Right renal pelvis (tissue), 4 donors: ENCODE measurements around the gene TTN. TPM values are rescaled to one million over a fixed set of nuclear protein-coding genes. Genes with fewer than 3 reads are reported as not detected.

ENCODE experiments used
- DNase-seq, 4 donors: peaks; one replicate each; pipeline ENCODE4 v3.0.0-alpha.2; 2013; ENCODE audit warnings: low read depth in 4 of 4, low spot score in 3 of 4, missing footprints in 1 of 4
- polyA plus RNA-seq, 4 donors: library from polyadenylated mRNA; unstranded; fragments of 120-200 nt; gene quantifications; one replicate each; pipeline ENCODE4 v1.2.1, GENCODE V29; 2013; ENCODE audit not compliant: insufficient read length in 4 of 4

TTN gene
- polyA plus RNA-seq, 4 donors, result 0.80 to 1.1 (median 0.93) TPM

GRCh38 chr2:178756843-178757242 lies 50.4 kb downstream of the TTN start:
- no peak for DNase-seq

GRCh38 chr2:178756343-178756742 lies 50.9 kb downstream of the TTN start:
- DNase-seq, result no peak

DNA sequence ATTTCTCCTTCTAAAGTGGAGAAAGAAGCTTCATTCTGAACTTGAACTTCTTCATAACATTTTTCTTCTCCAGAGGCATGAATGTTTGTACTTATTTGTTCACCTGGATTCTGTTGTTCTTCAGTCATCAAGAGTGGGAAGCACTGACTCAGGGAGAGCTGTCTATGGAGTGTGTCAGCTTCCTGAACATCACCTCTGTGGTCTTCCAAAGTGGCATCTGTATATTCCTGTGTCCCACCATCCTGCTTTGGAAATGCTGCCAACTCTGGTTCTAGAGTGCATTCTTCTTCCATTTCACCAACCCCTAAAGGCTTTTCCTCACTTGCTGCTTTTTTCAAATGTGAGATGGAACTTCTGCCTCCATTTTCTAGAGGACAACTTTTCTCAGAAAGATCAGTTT lies 59.5 kb downstream of the TTN start:
- no peak for DNase-seq

DNA sequence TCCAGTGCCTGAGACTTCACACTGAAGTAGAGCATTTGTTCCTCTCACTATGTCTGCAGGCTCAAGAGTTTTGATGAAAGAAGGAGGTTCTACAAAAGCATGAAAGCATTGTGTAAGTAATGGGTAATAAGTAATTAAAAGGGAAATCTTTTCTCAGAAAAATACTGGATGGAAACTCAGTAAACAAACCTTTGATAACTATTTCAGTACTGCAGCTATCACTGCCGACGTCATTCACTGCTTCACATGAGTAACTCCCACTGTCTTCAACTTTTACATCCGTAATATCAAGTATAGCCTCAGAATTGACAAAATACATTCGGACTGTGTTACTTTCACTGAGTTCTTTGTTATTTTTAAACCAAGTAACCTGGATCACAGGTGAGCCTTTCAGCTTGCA lies 72.7 kb downstream of the TTN start:
- no peak for DNase-seq

GRCh38 chr2:178733975-178734374 lies 73.2 kb downstream of the TTN start:
- DNase-seq, result no peak

DNA sequence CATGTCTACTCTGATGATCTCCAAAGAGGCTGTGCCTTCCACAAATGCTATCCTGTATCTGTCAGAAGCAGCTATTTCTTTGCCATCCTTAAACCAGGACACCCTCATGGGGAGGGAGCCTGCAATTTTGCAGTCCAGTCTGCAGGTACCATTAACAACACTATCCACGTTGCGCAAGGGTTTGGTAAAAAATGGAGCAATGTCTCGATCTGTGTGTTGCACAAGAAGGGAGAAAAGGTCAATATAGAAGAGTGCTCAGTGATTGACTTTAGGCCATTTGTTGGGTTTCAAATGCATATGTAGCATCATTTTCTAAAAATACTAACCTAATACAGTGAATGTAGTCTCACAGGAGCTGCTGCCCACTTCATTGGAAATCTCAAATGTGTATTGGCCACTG lies 74.3 kb downstream of the TTN start:
- DNase-seq, result no peak

DNA sequence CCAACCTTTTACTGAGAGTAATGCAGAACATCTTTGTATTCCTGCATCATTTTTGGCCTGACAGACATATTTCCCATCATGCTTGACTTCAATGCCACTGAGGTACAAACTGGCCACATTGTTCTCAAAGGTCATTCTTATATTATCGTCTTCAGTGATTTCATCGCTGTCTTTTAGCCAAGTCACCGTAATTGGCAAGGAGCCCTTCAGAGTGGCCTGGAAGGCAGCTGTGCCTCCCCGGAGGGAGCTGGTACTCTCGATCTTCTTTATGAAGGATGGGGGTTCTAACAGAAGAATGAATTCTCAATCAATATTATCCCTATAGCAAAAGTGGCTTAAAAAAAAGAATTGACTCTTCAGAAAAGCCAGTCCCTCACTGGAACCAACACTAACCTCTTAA lies 75.9 kb downstream of the TTN start:
- DNase-seq, result no peak

- DNase-seq, result no peak
Observed at GRCh38 chr2:178730049-178730448, 77.2 kb downstream of the TTN start.

- DNase-seq, result no peak
Observed at GRCh38 chr2:178723786-178724346, 83.4 kb downstream of the TTN start.

DNA sequence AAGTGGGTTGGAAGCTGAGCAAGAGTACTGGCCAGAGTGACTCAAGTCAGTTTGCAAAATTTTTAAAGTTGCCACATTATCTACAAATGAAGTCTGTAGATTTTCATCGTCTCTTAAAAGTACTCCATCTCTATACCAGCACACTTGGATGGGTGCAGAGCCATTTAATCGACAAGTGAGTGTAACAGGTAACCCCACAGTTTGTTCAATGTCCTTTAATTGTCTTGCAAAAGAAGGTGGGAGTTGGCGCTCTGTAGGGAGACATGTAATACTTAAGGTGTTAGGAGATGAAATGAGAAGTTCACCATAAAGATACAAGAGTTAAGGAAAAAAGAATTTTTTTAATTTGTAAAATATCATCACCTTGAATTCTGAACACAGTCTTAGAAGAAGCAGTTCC lies 84.9 kb downstream of the TTN start:
- no peak for DNase-seq

GRCh38 chr2:178718988-178719387 lies 88.2 kb downstream of the TTN start:
- no peak for DNase-seq

DNA sequence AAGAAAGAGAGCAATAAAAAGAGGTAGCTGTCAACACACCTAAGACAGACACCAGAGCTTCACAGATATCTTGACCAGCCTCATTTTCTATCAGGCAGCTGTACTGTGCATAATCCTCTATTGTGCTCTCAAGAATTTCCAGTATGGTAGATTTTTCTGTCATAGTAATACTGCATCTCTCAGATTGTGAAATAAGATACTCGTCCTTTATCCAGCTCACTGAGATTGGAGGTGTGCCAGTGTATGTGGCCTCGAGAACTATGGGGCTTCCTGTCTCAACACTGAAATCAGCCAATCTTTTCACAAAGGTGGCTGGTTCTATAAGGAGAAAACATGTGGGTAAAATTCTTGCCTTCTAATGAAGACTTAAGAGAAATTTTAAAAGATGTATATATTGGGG lies 88.9 kb downstream of the TTN start:
- no peak for DNase-seq

- DNase-seq, result no peak
Observed at GRCh38 chr2:178716394-178716793, 90.8 kb downstream of the TTN start.

- no peak for DNase-seq
Observed at GRCh38 chr2:178715366-178715765, 91.9 kb downstream of the TTN start.

GRCh38 chr2:178707476-178707875 lies 99.7 kb downstream of the TTN start:
- no peak for DNase-seq

- DNase-seq, result no peak
Observed at GRCh38 chr2:178704876-178705275, 102.3 kb downstream of the TTN start.

DNA sequence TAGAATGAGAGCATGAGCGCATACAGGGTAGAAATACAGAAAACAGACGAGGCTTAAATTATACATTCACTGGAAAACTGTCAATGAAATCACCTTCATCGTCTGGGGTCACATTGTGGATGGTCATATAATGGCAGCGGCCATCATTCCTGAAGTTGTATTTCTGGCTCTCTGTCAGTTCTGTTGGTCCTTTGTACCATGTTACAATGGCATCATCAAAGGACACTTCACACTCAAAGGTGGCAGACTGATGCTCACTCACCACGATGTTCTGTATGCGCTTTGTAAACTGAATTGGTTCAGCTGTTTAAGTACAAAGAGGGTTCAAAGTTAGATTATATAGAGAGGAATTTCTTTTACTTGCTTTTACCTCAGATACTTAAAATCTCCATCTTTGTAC lies 104.9 kb downstream of the TTN start:
- DNase-seq, result no peak

DNA sequence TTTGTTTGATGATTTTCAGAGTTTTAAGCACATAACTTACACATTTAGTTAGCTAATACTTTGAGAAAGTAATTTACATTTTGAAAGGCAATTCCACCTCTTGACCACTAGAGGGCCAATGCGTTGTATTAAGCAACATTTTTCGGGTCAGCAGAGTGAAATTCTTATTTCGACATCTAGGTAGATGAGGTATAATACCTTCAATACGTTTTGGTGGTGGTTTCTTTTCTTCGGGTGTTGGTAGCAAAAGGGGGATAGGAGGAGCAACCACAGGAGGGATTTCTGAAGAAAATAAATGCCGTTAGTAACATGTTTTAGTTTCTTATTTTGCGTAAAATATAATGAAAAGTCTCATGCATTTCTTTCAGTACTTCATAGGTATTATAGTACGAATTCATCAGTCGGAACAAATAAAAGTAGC lies 106.3 kb downstream of the TTN start:
- no peak for DNase-seq

GRCh38 chr2:178700136-178700535 lies 107.1 kb downstream of the TTN start:
- no peak for DNase-seq

- no peak for DNase-seq
Observed at GRCh38 chr2:178692845-178693244, 114.4 kb downstream of the TTN start.

GRCh38 chr2:178689808-178690207 lies 117.4 kb downstream of the TTN start:
- no peak for DNase-seq

DNA sequence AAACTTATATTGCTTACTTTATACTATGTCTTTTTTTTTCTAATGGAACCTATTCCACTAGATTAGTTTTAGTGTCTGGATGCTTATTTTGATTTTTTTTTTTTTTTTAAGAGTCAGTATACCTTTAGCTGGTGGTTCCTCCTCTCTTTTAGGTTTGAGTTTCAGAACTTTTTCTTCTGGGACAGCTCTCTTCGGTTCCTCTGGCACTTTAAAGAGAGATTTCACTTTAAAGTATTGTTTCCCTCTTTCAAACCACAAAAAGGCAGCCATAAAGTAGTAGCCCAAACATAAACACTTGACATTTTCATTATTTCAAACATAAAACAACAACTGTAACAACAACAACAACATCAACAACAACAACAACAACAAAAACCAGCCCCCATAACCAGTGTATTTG lies 123.3 kb downstream of the TTN start:
- no peak for DNase-seq

DNA sequence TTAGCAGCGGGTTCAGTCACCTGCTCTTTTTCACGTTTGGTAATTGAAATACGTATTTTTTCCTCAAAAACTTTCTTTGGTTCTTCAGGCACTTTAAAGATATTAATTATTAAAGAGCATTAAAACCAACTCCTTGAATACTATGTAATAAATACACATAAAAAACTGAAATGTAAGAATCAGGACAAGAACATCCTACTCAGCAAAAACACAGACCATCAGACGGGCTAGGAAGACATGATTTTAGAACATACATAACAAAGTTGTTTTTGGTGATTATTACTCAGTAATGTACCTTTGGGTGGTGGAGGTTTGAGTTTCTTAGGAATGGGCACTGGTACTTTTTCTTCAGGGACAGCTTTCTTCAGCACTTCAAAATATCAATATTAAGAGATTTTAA lies 126.1 kb downstream of the TTN start:
- DNase-seq, result no peak
